NCI-H1092 treated with DMSO at 0.1 percent for 48 hours (cell line): ENCODE measurements around the gene C2CD4B.

Source experiments
- DNase-seq: peaks from one replicate; lab custom pipeline; 2025; lab: John Stamatoyannopoulos, UW

Gene C2CD4B

DNA sequence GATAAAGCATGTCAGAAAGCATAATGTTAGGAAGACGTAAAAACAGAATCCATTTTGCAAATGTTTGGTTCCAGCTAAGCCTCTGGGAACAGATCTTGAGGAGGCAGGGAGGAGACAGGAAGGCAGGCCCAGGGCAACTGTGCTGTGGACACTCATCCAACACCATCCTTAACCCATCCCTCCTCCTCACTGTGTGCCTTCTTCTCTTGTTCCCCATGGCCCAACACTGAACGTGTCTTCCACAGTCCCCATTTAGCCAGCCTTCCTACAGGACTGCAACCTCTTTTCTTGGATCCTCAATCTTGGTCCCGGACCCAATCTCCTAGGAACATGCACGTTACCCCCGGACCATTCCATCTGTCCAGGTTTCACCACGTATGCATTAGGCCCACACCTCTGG, 15.4 kb downstream of the C2CD4B start:
- no peak for DNase-seq

DNA sequence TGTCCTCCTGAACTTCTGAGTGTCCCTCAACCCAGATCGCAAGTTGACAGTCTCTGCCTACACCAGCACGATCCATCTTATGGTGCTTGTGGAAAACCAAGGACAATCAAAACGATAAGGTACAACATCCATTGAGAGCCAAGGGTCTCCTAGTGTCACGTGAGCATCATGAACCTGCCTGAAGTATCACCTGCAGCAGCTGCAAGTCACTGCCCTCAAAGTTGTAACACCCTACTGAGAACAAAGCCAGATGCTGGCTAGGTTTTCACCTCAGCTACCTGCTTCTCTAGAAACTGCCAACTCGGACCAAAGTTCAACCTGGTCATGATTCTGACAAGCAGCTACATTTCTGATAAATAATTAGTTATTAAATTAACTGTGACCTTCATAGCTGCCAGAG, 17.5 kb downstream of the C2CD4B start:
- no peak for DNase-seq

DNA sequence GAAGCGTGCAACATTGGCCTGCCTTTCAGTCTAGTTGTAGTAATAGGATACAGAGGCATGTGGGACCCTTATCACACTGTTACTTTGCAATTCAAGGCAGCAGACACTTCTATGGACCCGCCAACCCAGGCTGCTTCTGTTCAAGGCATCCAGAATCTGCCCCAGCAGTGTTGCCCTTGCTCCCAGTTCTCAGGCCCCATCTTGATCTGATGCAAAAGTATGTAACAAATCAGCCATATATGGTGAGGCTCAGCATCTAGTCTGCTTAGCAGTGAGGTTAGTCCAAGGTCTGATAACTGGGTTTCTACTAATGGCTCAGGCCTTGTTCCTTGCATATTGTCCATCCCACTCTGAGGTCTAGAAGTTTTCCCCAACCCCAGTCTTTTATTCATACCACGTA, 17.9 kb downstream of the C2CD4B start:
- no peak for DNase-seq

DNA sequence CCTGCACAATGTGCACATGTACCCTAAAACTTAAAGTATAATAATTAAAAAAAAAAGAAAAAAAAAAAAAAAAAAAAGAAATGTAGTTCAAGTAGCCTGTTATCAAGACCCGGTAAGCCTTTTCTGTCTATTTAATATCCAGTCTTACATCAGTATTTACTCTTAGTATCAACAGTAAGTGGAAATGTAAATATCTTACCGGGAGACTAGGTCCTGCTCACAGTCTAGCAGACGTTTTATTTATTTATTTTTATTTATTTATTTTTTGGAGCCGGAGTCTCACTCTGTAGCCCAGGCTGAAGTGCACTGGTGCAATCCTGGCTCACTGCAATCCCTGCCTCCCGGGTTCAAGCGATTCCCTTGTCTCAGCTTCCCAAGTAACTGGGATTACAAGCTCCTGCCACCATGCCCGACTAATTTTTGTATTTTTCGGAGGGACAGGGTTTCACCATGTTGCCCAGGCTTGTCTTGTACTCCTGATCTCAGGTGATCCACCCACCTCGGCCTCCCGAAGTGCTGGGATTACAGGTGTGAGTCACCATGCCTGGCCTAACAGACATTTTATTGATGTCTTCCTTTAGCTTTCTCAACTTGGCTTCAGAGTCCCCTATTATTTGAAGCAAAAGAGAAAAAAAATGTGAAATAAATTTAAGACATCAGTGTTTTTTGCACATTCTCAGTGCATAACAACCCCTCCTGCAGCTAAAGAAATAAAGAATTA, 19.9 kb downstream of the C2CD4B start:
- DNase-seq, result no peak

DNA sequence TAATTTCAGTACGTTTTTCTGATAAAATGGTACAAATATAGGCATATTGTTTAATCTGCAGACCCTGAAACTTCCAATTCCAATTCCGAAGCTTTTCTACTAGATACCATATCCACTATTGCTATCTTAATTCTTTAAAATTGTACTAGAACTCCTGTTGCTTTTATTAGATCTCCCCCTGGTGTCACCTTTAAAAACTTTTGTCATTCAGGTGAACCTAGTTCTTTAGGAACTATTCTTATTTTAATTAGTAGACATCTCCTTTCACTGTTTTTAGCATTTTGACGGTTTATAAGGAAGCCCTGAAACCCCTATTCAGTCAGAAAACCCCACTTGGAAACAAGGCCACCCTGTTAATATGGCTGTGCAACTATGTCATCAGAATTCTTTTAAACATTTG, 22.3 kb downstream of the C2CD4B start:
- DNase-seq, result no peak

DNA sequence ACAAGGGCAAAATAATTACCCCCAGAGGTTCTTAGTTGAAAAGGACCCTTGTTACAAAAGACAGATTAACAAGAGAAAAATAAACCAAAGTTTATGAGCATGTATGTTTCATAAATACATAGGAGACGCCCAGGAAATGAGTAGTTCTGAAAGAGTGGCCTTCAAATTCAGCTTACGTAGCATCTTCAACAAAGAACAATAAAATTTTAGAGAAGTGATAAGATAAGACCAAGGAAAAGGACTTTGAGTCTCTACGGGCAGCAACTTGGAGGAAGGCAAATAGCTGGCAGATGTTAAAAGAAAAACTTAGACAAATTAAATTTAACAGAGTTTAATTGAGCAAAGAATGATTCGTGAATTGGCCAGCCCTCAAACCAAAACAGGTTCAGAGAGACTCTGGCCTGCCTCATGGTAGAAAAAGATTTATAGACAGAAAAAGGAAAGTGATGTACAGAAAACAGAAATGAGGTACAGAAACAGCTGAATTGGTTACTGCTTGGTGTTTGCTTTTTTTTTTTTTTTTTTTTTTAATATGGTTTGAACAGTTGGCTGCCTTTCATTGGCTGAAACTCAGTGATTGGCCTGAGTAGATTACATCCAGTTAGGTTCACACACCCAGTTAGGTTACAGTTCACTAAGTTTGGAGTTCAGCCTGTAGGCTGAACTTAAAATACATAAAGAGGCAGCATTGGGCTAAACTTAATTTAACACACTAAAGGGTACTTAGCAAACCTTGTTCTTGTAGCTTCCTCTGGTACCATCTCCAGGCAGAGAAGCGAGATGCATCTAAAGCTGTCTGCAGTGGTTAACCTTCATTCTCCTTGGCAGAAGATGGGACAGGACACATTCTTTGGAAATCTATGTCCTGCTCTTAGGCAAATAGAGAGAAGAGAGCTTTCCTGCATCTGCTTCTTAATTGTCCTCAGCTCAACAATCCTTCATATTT, 23.2 kb downstream of the C2CD4B start:
- DNase-seq, result no peak

DNA sequence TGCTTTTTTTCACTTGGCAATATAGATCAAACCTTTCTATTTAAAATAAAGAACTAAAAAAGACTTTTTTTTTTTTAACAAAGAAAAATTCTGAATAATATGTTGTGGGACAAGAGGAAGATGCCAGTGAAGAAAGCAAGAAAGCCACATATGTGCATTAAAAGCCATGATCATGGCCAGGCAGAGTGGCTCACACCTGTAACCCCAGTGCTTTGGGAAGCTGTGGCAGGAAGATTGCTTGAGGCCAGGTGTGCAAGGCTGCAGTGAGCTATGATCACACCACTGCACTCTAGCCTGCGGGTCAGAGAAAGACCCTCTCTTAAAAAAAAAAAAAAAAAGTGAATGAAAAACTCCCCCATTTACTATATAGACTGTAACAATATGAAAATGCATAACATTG, 23.9 kb downstream of the C2CD4B start:
- DNase-seq, result no peak

DNA sequence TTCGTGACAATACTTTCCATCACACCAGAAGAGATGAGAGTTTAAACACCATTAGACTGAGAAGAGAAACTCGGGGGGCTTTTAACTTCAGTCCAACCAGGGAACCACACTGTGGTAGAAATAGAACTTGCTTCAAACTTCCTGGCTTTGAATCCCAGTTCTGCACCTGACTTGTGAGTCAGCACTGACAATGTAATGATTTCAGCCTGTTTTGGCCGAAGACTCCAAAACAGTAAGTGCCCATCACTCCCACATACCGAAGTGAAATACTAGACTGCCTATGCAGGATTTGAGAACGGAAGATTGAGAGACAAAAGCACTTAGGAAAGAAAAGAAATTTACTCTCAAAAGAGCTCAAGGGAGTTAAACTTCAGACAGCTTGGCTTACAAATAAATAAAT, 27.0 kb downstream of the C2CD4B start:
- DNase-seq, result no peak

DNA sequence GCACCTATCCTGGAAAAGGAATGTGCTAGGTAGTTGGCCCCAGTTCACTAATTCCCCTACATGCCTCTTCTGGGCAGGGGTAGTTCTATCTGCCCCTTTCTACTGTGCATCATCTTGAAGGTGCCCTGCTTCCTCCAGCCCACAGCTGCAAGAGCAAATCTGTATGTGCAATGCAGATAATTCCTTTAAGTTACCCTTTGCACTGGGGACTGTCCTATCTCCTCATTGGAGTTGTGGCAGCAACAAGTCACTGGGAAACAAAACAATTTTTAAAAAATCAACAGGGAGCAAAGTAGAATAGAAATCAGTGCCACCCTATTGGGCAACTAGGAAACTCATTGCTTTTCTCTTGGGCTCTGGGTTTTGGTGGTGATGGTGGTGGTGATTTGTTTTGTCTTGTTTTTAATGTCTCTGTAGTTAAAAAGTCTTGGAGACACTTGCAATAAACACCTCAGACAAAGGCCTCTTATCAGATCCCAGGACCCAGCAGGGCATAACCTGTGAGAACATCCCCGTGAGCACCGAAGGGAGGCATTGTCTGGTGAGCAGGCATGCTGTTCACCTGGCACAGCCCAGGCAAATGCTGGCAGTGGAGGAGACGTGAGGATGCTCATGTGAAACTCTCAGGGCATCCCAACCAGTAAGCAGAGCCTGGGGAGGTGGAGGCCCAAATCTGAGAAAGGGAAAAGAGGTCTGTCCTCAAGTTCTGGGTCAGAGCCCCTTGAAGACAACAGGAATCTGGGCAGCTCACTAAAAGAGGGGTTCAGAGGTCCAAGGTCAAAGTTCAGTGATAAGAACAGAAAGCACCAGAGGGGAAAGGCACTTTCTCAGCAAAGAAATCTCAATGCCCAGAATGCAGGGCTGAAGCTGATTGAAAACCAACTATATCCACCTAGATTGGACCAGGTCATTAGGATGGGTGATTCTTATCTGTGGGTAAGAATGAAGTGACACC, 27.9 kb downstream of the C2CD4B start:
- no peak for DNase-seq

DNA sequence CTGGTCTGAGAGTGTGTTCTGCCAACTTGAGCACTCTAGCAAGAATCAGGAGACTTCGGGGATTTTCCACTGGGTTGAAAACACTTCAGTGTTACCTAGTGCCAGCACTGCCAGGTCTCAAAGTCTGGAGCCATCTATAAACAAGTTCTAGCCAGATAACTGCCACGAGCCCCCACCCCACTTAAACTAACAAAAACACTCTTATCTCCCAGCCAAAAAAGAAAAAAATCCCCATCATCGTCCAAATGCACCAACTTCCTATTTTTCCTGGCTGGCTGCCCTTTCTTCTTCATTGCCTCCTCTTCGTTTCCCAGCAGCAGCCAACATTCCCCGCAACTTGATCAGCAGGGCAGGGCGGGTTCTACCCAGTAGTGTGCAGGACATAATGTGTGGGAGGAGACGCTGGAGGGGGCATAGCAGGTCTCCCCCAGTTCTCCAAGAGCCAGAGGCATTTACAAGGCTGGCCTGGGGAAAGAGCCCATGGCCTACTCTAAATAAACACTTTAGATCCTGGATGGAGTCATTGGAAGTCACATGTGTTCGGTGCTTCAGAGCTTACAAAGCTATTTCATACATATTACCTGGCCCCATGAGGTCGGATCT, 29.5 kb downstream of the C2CD4B start:
- no peak for DNase-seq

DNA sequence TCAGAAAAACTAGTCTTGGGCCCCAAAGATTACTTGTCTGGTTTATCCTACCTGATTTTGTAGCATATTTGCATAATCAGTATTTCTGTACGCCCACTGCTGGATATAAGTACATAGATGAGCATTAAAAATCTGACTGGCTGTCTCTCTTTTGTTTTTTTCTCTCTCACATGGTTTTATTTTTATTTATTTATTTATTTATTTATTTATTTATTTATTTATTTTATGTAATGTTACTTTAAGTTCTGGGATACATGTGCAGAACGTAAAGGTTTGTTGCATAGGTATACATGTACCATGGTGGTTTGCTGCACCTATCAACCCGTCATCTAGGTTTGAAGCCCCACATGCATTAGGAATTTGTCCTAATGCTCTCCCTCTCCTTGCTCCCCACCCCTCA, 31.9 kb downstream of the C2CD4B start:
- no peak for DNase-seq

DNA sequence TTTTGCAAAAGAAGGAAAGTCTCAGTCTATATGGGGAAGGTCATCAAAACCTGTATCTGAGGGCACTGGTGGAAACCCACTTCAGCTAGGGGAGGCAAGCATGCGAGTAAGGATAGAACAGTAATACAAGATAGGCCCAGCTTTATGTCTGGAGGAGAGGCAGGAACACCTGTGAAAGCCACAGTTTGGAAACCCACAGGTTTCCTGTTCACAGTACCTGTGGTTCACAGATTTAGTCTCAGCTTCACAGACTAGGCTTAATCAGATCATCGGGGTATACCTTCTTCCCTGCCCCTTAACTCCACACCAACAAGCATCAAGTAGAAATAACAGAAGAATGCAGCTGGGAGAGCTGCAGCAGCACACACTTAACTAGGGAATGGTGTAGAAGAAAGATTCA, 36.2 kb downstream of the C2CD4B start:
- no peak for DNase-seq

DNA sequence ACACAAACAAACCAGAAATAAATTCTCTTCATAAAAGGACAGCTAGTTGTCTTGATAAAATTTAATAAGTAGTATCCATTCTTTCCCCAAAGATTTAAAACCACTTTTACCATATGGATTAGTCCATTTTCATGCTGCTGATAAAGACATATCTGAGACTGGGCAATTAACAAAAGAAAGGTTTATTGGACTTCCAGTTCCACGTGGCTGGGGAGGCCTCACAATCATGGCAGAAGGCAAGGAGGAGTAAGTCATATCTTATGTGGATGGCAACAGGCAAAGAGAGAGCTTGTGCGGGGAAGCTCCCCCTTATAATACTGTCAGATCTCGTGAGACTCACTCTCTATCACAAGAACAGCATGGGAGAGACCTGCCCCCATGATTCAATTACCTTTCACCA, 38.7 kb downstream of the C2CD4B start:
- no peak for DNase-seq

DNA sequence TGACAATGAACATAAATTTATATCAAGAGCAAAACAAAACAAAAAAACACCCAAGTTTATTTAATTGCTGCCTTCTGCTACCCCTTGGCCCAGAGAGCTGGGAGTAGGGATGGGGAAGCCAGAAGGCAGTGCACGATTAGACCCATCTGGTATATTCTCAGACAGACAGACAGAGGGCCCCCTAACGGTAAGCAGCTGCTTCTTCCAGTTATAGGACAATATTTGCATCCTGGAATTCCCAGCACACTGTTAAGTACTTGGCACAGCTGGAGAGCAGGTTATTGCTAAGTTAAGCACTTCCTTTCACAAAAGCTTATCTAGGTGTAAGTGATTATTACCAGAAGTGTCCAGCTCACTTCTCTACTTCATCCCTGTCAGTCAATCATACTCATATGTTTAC, 39.3 kb downstream of the C2CD4B start:
- DNase-seq, result peak; percentile 14

DNA sequence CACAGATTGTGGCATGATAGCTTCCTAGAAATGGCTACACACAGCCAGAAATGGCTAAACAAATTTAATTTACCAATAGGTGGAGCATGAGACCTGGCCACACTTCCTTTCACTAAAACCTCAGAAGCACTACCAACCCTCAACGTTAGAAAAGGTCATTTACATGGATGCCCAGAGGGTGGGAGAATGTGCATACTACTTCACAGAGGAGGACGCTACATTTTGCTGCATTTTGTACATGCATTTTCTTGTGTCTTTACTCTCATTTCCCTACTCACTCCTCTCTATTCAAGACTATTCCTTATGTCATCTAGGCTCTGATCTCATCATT, 40.1 kb downstream of the C2CD4B start:
- no peak for DNase-seq

DNA sequence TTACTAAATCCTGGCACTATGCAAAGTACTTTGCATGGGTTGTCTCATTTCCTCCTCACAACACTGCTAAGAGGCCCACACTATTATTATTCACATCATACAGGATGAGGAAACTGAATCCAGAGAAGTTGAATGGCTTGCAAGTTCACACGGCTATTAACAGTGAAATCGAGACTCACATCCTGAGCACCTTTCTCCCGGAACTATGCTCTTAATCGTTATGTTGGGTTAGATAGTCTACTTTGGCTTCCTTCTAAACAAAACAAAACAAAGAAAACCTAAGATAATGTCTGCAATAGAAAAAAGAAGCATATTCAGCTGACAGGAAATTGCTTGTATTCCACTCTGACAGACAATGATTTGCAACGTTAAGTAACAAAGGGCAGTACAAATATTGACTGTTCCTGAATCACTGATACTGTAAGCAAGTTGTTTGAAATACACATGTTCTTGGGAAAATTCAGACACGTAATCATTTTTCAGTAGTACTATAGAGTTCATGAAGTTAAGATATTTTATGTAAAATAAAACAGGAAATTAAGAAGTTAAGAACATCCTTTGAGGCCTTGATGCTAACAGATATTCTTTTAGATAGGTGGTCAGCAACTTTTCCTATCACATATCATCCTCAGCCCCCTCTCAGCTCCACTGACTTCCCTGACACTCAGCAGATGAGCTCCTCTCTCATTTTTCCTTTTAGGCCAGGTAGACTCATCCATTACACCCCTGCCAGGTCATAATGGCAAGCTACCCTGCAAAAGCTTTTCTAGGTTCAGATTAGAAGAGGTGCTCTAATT, 40.7 kb downstream of the C2CD4B start:
- DNase-seq, result peak; percentile 11

DNA sequence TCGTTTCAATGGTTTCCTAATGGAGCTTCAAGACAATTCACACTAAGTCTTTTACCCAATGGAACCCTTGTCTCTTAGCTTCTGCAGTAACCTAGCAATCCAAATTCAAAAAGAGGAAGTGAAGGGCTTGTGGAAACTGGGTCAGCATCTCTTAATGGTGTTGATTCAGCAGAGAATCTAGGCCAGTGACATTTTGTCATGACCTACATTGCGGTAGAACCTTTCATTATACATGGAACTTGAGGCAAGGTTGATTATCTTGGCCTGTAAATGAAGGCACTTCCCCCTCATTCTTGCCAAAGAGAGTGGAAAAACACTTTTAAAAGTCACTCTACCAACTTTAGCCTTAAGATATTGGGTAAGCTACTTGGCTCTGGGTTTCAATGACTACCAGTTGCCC, 42.8 kb downstream of the C2CD4B start:
- DNase-seq, result no peak

DNA sequence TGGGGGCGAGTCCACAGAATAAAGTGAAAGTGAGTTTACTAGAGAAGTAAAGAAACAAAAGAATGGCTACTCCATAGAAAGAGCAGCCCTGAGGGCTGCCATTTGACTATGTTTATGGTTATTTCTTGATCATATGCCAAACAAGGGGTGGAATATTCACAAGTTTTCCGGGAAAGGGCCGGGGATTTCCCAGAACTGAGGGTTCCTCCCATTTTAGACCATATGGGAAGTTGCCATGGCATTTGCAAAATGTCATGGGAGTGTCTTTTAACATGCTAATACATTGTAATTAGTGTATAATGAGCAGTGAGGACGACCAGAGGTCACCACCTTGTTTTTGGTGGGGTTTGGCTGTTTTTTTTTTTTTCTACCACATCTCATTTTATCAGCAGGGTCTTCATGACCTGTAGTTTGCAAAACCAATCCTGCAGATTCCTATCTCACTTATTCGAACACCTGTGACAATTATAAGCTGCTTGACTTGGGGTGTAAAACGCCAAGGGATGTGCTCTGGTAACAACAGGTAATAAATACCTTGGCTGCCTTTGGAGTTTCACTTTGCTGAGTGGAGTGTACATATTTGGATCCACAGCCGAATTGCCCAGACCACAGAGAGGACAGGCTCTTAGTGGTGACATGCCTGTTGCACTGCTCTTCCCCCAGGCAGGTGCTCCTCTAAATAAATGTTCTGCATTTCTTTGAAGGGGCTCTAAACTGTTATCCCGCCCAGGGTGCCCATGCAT, 43.6 kb downstream of the C2CD4B start:
- no peak for DNase-seq

DNA sequence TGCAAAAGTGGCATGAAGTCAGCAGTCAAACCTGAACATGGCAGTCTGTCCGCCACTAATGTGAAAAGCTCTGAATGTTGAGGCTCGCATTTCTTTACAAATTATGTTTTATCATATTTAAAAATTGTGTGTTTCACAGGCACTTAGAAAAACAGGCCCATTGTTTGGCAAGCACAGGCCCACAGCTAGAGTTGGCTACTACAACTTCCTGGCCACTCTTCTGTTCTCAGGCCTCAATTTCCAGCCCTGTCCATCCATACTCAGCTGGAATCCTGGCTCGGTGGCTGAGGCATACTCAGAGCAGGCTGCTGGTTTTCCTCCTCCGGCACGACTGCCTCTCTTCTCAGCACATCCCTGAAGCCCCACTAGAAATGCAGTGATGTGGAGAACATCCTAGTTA, 44.3 kb downstream of the C2CD4B start:
- no peak for DNase-seq

DNA sequence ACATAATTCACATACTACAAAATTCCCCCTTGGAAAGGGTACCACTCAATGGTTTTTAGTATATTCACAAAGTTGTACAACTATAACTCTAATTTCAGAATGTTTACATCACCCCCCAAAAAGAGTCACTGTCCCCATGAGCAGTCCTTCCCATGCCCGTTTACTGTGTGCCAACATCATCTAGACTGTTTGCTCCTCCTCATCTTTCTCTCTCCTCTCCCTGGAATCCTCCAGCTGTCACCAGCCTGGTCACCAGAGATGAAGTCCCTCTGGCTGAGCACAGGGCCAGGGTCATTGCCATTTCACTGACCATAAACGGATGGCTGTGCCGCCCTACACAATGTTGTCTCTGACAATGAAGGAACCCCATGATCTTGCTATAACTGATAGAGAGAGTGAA, 45.2 kb downstream of the C2CD4B start:
- no peak for DNase-seq
